ENCODE measurements around the gene FABP6.
"Not testable (repeated sequence)": the region's sequence is repeated elsewhere in the genome, so short reads cannot be mapped to it uniquely, and the experiment has no call there.

Gene FABP6

GRCh38 chr5:160229190-160229742 is at the start of gene FABP6:
TSS of gene FABP6 (plus strand) at chr5:160229506. CDS start at chr5:160229558, 52 bp downstream.
- DNase-seq, result no peak

GRCh38 chr5:160180931-160181330 is 48.4 kb upstream of the FABP6 start:
- no peak for DNase-seq

GRCh38 chr5:160181965-160182622 is 47.2 kb upstream of the FABP6 start:
- no peak for DNase-seq

- DNase-seq, result no peak
Measured at GRCh38 chr5:160183075-160183474, 46.2 kb upstream of the FABP6 start.

- DNase-seq, result no peak
Measured at GRCh38 chr5:160185626-160186360, 43.5 kb upstream of the FABP6 start.

- no peak for DNase-seq
Measured at GRCh38 chr5:160186480-160186879, 42.8 kb upstream of the FABP6 start.

GRCh38 chr5:160187091-160187490 is 42.2 kb upstream of the FABP6 start:
- DNase-seq, result no peak

GRCh38 chr5:160188141-160189015 is 40.9 kb upstream of the FABP6 start:
- DNase-seq, result no peak

GRCh38 chr5:160192424-160192823 is 36.9 kb upstream of the FABP6 start:
- no peak for DNase-seq

GRCh38 chr5:160193076-160193475 is 36.2 kb upstream of the FABP6 start:
- DNase-seq, result not testable (repeated sequence)

- DNase-seq, result not testable (repeated sequence)
Measured at GRCh38 chr5:160193790-160194189, 35.5 kb upstream of the FABP6 start.

GRCh38 chr5:160197341-160198144 is 31.8 kb upstream of the FABP6 start:
- no peak for DNase-seq

GRCh38 chr5:160198146-160198545 is 31.2 kb upstream of the FABP6 start:
- no peak for DNase-seq

GRCh38 chr5:160198841-160199409 is 30.4 kb upstream of the FABP6 start:
- DNase-seq, result no peak

GRCh38 chr5:160199410-160199911 is 29.8 kb upstream of the FABP6 start:
- no peak for DNase-seq

- DNase-seq, result no peak
Measured at GRCh38 chr5:160207061-160207460, 22.2 kb upstream of the FABP6 start.

GRCh38 chr5:160209917-160210316 is 19.4 kb upstream of the FABP6 start:
- no peak for DNase-seq

GRCh38 chr5:160210606-160211005 is 18.7 kb upstream of the FABP6 start:
- no peak for DNase-seq

- no peak for DNase-seq
Measured at GRCh38 chr5:160211352-160211751, 18.0 kb upstream of the FABP6 start.

- no peak for DNase-seq
Measured at GRCh38 chr5:160213537-160213936, 15.8 kb upstream of the FABP6 start.

- DNase-seq, result no peak
Measured at GRCh38 chr5:160219356-160219755, 9.9 kb upstream of the FABP6 start.

GRCh38 chr5:160221082-160221481 is 8.2 kb upstream of the FABP6 start:
- DNase-seq, result no peak

All from SIG-M5 (cell line).